Activated CD4-positive, alpha-beta T cell treated with anti-CD3 and anti-CD28 coated beads, Interleukin-2, amount 50 U/mL, for 1 hour (primary cell): ENCODE data around the gene CTNNBL1.
"Not testable (repeated sequence)": the region's sequence is repeated elsewhere in the genome, so short reads cannot be mapped to it uniquely, and the experiment has no call there.

Experiments
- DNase-seq: peaks from one replicate; pipeline ENCODE4 v3.0.0-alpha.2; 2020

The CTNNBL1 gene, protein sequence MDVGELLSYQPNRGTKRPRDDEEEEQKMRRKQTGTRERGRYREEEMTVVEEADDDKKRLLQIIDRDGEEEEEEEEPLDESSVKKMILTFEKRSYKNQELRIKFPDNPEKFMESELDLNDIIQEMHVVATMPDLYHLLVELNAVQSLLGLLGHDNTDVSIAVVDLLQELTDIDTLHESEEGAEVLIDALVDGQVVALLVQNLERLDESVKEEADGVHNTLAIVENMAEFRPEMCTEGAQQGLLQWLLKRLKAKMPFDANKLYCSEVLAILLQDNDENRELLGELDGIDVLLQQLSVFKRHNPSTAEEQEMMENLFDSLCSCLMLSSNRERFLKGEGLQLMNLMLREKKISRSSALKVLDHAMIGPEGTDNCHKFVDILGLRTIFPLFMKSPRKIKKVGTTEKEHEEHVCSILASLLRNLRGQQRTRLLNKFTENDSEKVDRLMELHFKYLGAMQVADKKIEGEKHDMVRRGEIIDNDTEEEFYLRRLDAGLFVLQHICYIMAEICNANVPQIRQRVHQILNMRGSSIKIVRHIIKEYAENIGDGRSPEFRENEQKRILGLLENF

DNA sequence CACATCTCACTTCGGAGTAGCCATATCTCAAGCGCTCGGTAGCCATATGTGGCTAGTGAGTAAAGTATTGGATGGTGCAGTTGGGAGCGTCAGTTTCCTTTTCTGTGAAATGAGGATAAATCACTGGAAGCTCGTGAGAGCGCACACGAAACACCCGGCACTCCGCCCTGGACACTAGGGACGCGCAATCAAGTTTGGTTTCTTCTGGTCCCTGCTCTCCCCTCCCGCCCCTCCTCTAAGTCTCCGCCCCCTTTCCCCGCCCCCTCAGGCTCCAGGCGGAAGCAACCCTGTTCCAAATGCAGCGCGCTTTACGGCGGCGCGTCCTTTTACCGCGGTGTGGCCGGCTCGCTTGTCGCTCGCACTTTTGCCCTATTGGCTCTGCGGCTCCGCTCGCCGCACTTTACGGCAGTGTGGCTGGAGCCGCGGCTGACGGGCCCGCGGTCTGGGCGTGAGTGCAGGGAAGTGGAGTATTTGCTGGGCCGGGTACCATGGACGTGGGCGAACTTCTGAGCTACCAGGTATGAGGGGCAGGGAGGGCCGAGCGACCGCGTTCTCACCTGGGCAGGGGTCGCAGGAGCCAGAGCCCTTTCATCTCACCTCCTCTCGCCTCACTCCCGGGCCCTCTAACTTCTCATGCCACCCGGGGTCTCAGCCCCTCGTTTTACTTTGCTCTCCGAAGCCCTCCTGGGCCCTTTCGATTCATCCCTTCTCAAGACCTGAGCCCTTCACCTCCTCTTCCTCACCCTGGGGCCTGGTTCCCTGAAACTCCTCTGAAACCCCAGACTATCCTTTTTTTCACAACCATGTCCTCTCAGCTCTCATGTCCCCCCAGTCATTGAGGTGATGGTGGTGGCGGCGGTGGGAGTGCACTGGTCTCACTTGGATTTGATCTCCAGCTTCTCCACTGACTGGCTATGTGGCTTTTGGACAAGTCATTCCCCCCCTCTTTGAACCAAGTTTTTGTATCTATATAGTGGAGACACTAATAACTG, at the start of gene CTNNBL1:
CTNNBL1 (plus strand) TSS at position 396 of the 992 bp plus-strand sequence; CDS start at position 489, 93 bp downstream.
- DNase-seq, result peak; percentile 96

DNA sequence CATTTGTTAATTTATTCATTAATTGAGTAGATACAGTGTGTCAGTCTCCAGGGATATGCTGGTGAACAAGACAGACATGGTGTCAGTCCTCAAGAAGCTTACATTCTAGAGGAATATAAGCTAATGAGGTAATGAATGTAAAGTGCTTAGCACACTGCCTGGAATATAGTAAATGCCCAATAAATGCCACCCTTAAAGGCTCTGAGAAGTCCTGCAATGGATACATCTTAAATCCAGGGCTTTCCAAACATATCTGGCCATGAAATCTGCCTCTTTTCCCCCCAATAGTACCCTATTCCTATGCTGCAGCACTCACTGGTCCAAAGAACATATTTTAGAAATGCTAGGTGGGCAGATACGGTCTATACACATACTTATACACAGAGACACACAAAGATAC, 49.2 kb upstream of the CTNNBL1 start:
- DNase-seq, result no peak

DNA sequence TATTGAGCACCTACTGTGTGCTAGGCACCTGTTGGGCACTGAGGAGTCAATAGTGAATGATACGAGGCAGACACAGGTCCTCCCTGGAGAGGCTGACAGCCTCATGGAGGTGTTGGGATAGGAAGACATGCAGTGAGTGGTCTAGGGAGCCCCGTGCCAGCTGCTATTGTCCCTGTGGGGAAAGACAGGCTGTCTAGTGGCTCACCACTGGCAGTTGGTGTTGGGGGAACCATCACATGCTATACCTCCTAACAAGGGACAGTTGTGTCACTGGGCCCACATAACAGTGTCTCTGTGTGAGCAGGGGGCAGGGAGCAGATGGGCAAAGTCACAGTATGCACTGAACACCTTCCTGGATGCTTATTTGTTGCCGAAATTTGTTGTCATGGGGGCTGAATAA, 45.9 kb upstream of the CTNNBL1 start:
- DNase-seq, result no peak

DNA sequence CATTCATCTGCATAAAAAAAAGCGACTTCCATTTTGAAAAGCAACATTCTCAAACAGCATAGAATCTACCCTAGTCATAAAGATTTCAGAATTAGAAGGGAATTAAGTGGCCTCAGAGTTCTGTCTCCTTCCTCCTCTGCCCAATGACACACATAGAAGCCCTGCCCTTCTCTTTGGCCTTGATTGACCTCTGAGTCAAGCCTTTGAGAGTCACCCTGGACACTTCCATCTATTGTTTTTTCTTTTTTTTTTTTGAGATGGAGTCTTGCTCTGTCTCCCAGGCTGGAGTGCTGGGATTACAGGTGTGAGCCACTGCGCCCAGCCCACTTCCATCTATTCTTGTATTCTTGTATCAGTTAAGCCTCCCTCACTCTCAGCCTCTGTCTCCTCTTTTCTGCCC, 44.8 kb upstream of the CTNNBL1 start:
- no peak for DNase-seq

DNA sequence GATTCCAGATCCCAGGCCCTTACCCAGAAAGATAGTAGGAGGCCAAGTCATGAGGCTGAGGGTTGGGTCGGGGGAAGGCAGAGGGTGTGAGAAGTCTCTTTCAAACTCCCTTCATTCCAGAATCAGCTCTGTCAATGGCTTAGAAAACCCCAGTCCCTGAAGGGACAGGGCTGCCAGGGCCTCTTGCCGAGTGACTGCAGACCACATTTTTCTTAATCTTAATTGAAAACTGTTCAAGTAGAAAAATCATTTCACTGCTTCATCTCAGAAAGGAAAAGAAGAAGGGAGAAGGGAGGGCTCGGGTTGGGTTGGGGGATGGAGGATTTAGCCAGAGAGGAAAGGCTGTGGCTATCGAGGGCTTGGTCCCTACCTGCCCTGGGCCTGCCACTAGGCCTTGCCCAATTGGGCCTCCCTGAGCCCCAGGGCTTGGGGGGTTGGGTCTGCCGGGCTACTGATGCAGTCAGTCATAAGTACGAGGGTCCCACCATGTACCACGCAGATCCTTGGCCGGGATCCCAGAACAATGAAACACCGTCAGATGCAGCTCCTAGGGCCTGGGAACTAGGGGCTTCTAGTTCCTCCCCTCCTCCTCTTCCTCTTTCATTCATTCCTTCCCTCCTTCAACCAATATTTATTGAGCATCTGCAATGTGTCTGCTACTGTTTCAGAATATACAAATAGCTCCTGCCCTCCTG, 44.0 kb upstream of the CTNNBL1 start:
- DNase-seq, result no peak

DNA sequence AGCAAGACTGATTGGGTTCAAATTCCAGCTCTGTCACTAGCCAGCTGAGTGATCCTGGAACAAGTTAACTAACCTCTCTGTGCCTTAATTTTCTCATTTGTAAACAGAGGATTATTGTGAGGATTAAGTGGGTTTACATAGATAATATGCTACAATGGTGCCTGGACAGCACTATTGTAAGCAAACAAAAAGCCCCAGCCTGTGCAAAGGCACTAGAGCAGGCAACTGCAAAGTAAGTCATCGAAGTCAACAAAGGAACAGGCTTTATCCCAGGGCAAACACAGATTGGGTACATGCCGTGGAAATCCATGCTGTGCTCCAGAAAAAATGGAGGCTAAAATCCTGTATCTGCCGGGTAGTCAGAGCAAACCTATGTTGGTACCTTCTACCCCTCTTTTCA, 43.2 kb upstream of the CTNNBL1 start:
- no peak for DNase-seq

DNA sequence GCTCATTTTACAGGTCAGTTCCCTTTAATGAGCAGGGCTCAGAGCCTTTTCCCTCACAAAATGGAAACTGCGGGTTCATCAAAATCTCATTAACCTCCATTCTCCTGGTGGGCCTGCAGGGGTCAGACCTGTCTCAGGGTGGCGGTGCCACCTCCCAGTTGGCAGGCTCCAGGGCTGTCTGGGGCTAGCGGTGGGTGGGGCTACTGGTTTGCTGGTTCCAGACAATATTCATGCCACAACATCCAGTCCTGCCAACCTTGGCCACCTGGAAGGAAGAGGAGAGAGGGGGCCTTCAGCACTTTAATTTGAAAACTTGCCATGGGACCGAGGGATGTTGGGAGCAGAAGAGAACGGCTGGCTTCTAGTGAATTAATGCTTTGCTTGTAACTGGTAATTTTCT, 41.9 kb upstream of the CTNNBL1 start:
- DNase-seq, result no peak

DNA sequence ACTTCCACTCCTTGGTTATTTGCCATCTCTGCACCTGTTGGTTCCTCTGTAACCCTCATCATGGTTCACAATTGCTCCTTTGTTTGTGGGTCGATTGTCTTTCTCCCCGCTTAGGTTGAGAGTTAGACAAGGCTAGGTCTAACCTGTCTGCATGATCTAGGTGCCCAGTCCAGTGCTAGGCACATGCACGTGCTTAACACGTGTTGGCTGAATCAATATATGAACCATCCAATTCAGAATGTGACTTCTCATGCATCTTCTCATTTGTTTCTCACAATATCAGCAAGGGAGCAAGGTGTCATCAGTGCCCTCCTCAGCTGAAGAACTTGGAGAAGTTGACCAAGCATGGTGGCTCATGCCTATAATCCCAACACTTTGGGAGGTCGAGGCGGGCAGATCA, 36.9 kb upstream of the CTNNBL1 start:
- DNase-seq, result no peak

DNA sequence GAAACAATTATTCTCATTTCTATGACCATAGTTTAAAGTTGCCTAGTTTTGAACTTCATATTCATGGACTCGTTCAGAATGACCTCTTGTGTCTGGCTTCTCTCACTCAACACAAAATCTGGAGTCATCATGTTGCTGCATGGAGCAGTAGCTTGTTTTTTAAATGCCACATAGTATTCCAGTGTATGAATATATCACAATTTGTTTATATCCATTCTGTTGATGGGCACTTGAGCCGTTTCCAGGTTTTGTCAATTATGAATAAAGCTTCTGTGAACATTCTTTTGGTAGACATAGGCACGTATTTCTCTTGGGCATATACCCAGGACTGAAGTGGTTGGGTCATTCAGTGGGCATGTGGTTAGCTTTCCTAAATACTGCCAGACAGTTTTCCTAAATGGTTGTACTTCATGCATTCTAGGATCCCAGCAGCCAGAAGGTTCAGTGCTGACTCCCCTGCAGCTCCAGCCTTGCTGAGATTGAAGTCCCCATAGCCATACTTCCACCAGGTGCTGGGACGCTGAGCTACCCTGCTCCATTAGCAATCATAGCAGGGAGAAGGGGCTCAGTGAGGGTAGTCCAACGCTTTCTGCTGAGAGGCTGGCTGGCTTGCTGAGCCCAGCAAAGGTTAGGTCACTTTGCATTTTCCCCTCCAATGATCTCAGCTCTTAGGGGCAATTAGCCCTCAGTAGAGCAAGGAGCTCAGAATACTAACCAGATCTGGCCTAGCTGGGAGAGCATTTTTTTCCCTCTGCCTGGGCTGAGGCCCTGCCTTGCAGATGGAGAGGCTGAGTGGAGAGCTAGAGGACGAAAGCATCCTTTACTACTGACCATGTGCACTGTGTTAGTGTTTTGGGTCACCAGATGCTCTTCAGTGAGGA, 35.7 kb upstream of the CTNNBL1 start:
- no peak for DNase-seq

DNA sequence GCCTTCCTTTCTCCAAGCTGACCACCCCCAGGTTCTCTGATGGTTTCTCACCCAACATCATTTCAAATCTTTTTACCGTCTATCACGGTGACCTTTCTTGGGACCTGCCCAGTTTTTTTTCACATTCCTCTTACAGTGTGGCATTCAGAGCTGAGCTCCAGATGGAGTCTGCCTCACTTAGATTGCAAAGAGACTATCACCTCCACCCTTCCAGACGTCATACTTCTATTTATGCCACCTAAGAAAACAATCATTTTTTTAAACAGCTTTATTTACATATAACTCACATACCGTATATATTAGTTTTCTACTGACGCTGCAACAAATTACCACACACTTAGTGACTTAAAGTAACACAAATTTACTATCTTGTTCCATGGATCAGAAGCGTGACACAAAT, 32.3 kb upstream of the CTNNBL1 start:
- DNase-seq, result no peak

DNA sequence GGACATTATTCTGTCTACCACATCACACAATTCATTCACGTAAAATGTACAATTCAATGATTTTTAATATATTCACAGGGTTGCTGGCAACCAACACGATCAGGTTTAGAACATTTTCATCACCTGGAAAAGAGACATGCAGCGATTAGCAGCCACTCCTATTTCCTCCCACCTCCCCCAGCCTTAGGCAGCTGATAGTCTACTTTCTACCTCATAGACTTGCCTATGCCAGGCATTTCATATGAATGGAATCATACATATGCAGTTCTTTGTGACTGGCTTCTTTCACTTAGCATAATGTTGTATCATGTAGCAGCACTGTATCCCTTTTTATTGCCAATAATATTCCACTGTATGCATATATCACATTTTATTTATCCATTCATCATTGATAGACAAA, 31.5 kb upstream of the CTNNBL1 start:
- no peak for DNase-seq

DNA sequence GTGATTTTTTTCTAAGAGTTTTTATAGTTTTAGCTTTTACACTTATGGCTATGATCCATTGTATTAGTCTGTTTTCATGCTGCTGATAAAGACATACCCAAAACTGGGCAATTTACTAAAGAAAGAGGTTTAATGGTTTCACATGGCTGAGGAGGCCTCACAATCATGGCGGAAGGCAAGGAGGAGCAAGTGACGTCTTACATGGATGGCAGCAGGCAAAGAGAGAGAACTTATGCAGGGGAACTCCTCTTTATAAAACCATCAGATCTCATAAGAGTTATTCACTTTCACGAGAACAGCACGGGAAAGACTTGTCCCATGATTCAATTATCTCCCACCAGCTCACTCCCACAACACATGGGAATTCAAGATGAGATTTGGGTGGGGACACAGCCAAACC, 29.2 kb upstream of the CTNNBL1 start:
- not testable (repeated sequence) for DNase-seq

DNA sequence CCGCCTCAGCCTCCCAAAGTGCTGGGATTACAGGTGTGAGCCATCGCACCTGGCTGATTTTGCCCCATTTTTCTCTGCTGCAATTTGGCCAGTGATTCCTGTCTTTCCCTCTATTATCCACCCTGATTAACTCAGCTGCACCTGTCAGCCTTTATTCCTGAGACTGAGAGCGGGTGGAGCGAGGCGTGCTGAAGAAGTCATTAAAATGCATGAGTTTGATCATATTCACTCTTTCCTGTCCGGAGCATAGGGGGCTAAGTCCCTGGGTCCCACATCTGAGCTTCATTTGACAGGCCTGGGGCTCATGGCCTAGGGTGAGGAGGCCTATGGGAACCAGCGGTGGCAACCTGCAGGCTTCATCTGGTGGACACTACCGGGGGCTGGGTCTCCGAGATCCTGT, 25.7 kb upstream of the CTNNBL1 start:
- no peak for DNase-seq

DNA sequence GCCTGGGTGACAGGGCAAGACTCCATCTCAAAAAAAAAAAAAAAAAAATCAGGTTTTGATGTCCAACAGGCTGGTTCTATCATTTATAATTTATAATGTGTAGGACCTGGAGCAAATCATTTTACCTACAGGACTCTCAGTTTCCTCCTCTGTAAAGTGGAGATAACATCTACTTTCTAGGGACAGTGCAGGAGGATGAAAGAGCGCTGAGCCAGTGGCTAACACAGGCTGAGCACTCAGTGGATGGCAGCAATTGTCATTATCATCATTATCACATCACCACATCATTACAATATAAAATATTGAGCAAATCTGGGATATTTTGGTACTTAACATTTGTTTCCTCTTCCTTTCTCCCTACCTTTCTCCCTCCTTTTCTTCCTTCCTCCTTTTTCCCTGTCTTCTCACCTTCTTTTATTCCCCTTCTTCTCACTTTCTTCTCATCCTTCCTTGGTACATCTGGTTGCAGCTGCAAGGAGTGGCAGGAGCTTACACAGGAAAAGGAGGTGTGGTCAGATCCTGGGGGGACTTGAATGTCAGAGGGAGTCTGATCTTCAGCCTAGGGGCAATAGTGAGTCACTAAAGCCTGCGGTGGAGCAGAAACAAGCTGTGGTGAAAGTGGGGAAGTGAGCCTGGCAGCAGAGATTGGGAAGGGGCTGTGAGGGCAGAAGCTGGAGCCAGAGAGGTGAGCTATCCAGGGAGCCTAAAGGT, 24.6 kb upstream of the CTNNBL1 start:
- DNase-seq, result no peak

DNA sequence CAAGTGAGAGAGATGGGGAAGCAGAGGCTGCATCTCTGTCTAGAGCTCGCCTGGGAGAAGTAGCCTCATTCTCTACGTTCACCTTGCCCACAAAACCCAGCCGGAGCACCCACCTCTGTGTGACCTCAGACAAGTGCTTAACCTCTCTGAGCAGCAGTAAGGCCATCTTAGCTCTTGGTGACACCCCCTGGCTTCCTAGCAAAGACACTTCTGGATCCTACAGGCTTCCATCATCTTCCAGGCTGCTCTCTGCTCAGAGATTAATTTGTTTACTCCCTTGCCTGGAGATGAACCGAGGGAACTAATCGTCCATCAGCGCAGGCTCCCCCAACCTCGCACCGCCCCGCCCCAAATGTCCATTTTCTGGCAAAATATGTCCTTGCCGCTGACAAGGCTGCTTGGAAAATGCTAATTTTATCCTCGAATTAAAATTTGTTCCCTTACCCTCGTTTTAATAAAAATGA, 24.0 kb upstream of the CTNNBL1 start:
- no peak for DNase-seq

DNA sequence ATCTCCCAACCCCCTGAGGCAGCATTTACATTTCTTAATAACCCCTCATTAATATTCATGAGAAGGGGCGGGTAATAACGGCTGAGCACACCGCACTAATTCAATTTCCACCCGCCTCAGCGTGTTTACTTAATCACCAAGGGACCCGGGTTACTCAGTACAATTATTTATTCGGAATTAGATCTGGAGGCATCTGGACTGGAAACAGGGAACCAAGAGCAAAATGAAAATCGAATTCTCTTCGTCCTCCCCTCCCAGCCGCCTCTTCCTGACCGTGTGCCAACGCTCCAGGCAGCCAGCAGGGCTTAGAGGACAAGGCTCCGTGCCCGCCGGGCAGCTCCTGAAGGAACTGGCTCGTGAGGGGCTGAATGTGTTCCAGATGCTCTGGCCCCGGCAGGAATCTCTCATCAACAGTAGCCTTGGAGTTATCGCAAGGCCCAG, 23.5 kb upstream of the CTNNBL1 start:
- no peak for DNase-seq

DNA sequence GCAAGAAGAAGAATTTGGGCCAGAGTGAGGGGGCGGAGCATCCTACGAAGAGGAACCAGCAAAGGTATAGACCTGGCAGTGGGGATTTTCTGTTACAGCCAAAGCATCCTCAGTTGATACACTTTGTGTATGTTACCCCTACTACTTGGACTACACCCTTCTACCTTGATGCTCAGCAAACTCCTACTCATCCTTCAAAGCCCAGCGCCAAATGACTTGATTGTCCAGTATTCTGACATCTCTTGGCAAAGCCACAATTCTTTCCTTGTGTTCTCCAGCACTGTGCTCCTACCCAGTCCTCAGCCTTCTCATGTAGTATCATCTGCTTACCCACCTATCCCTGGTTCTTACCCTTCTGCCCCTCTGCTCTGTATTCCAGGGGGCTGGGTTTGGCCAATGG, 21.7 kb upstream of the CTNNBL1 start:
- no peak for DNase-seq

DNA sequence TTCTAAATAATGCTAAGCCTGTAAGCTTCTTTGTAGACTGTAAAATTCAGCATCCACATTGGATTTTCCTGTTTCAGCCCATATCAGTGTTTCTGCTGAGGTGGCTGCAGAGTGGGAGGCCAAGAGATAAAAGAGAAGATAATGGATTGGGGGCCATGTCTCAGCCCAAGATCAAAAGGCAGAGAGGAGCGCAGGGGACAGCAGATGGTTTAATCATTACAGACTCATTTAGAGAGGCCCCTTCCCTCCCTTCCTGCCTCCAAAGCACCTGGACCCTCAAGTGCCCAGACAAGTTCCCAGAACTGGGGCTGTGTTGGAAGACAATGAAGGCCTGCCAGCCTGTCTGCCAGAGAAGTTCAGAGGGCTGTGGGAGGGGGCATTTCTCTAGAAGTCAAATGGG, 20.4 kb upstream of the CTNNBL1 start:
- DNase-seq, result no peak

DNA sequence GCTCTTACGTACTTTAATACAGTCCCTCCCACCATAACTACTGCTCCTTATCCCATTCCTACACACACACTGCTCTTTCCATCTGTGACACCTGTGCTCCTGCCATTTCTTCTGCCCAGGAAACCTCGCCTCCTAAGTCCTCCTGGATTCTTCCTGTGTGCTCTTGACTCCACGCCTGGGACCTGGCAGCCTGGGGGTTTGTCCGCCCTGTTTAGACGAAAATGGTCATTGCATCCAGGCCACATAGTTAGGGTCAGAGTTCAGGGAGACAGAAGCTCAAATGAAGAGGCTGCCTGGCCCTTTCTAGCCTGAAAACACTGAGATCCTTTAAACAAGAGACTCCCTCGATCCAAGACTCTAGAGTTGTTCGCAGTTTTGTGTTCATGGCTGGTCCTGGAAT, 17.4 kb upstream of the CTNNBL1 start:
- no peak for DNase-seq

DNA sequence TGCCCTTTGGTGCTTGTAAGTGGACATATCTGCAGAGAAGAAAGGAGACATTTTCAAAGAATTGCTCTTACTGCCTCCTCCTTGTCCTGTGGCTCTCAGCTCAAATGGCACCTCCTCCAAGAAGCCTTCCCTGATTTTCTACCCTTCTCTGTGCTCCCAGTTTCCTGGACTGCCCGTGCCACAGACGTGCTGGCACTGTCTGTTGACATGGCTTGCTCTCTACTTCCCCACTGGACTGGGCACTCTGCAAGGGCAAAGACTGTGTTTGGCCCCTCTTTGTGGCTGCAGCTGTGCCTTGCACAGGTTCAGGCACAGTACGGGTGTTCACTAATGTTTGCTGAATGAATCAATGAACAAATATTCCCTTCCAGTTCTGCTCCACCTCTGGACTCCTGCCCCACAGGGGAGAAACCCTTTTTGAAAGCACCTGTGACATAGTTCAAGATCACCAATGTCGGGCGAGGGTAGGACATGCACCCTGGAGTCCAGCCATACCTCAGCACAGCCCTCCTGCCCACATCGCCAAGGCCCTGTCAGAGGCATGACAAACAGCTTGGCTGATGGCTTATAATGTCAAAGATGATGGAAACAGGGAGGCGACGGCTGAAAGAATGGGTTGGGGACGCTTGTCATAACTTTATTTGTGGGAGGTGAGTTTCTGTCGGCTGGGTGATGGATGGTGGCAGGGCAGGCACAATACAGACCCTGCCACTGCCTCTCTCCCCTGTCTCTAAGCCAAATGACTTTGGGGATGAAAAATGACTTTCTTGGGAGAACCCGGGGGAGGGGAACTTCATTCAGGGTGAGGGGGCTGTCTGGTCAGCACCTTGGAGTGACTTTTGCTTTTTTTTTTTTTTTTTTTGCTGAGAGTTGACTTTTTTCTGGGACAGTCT, 15.6 kb upstream of the CTNNBL1 start:
- DNase-seq, result no peak
